Measurements from ENCODE around the gene OTULINL.
"Not testable (repeated sequence)": the region's sequence is repeated elsewhere in the genome, so short reads cannot be mapped to it uniquely, and the experiment has no call there.

The OTULINL gene

GRCh38 chr5:14581106-14581890 lies at the start of gene OTULINL:
TSS of gene OTULINL (plus strand) at chr5:14581792. CDS start at chr5:14581895, 103 bp downstream.
- peak; percentile 93 for DNase-seq

GRCh38 chr5:14532180-14532579 lies 49.4 kb upstream of the OTULINL start:
- DNase-seq: no peak

- no peak for DNase-seq
Measured at GRCh38 chr5:14534773-14535172, 46.8 kb upstream of the OTULINL start.

- DNase-seq: no peak
Measured at GRCh38 chr5:14545308-14545707, 36.3 kb upstream of the OTULINL start.

GRCh38 chr5:14545862-14546261 lies 35.7 kb upstream of the OTULINL start:
- no peak for DNase-seq

GRCh38 chr5:14547666-14548065 lies 33.9 kb upstream of the OTULINL start:
- DNase-seq: no peak

GRCh38 chr5:14551211-14551610 lies 30.4 kb upstream of the OTULINL start:
- DNase-seq: no peak

- DNase-seq: no peak
Measured at GRCh38 chr5:14552017-14552416, 29.6 kb upstream of the OTULINL start.

GRCh38 chr5:14554288-14554687 lies 27.3 kb upstream of the OTULINL start:
- DNase-seq: not testable (repeated sequence)

GRCh38 chr5:14556015-14556414 lies 25.6 kb upstream of the OTULINL start:
- no peak for DNase-seq

GRCh38 chr5:14557203-14557770 lies 24.3 kb upstream of the OTULINL start:
- no peak for DNase-seq

GRCh38 chr5:14557791-14558415 lies 23.7 kb upstream of the OTULINL start:
- DNase-seq: no peak

- no peak for DNase-seq
Measured at GRCh38 chr5:14560091-14560595, 21.4 kb upstream of the OTULINL start.

- DNase-seq: no peak
Measured at GRCh38 chr5:14561741-14562140, 19.9 kb upstream of the OTULINL start.

GRCh38 chr5:14568333-14568732 lies 13.3 kb upstream of the OTULINL start:
- DNase-seq: no peak

- DNase-seq: no peak
Measured at GRCh38 chr5:14569948-14570691, 11.5 kb upstream of the OTULINL start.

GRCh38 chr5:14571901-14572300 lies 9.7 kb upstream of the OTULINL start:
- no peak for DNase-seq

- DNase-seq: no peak
Measured at GRCh38 chr5:14572385-14572784, 9.2 kb upstream of the OTULINL start.

GRCh38 chr5:14572836-14573235 lies 8.8 kb upstream of the OTULINL start:
- no peak for DNase-seq

GRCh38 chr5:14574096-14574495 lies 7.5 kb upstream of the OTULINL start:
- DNase-seq: no peak

- DNase-seq: no peak
Measured at GRCh38 chr5:14574891-14575508, 6.6 kb upstream of the OTULINL start.

GRCh38 chr5:14576206-14576605 lies 5.4 kb upstream of the OTULINL start:
- no peak for DNase-seq
